Endothelial cell (in vitro differentiated cells): Measurements from ENCODE around the gene PIGX. TPM values are rescaled to one million over a fixed set of nuclear protein-coding genes. Genes with fewer than 3 reads are reported as not detected.

Experiments used
- DNase-seq: peaks from one replicate; pipeline ENCODE4 v3.0.0; 2021; ENCODE audit warnings: low spot score
- H3K27ac Mint-ChIP-seq: one replicate; pipeline ENCODE4 v1.8.0; 2021; ENCODE audit warnings: mixed read lengths, inconsistent platforms; ENCODE audit not compliant: unreplicated experiment
- H3K27me3 Mint-ChIP-seq: one replicate; pipeline ENCODE4 v1.8.0; 2021; ENCODE audit warnings: mild to moderate bottlenecking, moderate library complexity, mixed read lengths, inconsistent platforms; ENCODE audit not compliant: unreplicated experiment
- H3K36me3 Mint-ChIP-seq: one replicate; pipeline ENCODE4 v1.8.0; 2021; ENCODE audit warnings: mild to moderate bottlenecking, low read depth, mixed read lengths, inconsistent platforms; ENCODE audit not compliant: unreplicated experiment
- H3K4me1 Mint-ChIP-seq: one replicate; pipeline ENCODE4 v1.8.0; 2021; ENCODE audit warnings: mild to moderate bottlenecking, mixed read lengths, inconsistent platforms; ENCODE audit not compliant: unreplicated experiment
- H3K4me3 Mint-ChIP-seq: one replicate; pipeline ENCODE4 v1.8.0; 2021; ENCODE audit warnings: mild to moderate bottlenecking, mixed read lengths, inconsistent platforms; ENCODE audit not compliant: unreplicated experiment
- H3K9me3 Mint-ChIP-seq: one replicate; pipeline ENCODE4 v1.8.0; 2021; ENCODE audit warnings: mixed read lengths, inconsistent platforms; ENCODE audit not compliant: unreplicated experiment
- total RNA-seq: library from RNA; stranded (reverse); fragmentation: NEBNext Ultra II Directional; extraction: Animal tissue kit (Norgen Biotek cat#: 25700); gene quantifications from one replicate; pipeline ENCODE4 v1.2.1, GENCODE V29; 2021; ENCODE audit not compliant: unreplicated experiment
- TF ChIP-seq, protein P1 (sequence below): fragments of 200-600 bp; sonication (generic); IDR thresholded peaks from one replicate; pipeline ENCODE4 v1.5.0; 2021; ENCODE audit warnings: antibody characterized with exemption; ENCODE audit not compliant: unreplicated experiment

PIGX gene
- total RNA-seq, 1 donor from 2014 or later, result 35.7 TPM

DNA sequence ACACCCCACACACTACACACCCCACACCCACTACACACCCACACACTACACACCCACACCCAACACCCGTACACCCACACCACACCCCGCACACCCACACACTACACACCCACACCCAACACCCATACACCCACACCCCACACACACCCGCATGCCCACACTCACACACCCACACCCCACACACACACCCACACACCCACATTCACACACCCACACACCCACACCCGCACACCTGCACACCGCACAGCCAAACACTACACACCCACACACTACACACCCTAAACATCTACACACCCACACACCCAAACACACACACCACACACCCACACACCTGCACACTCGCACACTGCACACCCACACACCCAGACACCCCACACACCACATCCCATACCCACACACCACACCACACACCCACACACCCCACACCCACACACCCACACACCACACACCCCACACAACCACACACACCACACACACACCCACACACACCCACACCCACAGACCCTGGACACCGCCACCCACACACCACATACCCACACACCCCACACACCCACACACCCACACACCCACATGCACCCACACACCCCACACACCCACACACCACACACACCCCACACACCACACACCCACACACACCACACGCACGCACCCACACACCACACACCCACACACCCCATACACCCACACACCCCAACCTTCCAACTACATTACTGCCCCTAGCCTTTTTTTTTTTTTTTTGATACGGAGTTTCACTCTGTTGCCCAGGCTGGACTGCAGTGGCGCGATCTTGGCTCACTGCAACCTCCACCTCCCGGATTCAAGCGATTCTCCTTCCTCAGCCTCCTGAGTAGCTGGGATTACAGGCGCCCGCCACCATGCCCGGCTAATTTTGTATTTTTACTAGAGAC is 17.0 kb upstream of the PIGX start:
- H3K27ac Mint-ChIP-seq, result no peak overlapping the region
- H3K4me1 Mint-ChIP-seq, result no peaks in the 10 kb centered on the region
- H3K36me3 Mint-ChIP-seq, result no peaks in the 10 kb centered on the region

DNA sequence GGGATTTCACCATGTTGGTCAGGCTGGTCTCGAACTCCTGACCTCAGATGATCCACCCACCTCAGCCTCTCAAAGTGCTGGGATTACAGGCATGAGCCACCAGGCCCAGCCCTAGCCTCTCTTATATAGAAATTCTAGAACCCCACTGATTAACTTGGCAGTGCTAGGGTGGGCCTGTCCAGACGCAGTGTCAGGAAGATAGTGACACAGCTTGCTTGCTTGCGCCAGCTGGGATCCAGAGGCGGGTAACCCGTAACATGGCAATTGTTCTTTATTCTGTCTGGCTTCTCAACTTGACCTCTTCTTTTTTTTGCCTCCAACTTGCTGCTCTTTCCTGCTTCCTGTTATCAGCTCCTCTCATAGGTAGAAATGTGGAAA is 16.3 kb upstream of the PIGX start:
- no peak overlapping the region for H3K27ac Mint-ChIP-seq

More for the DNA sequence above, 17.0 kb upstream of the PIGX start:
- H3K27me3 Mint-ChIP-seq, result no peaks in the 10 kb centered on the region
- TF ChIP-seq, protein P1, sequence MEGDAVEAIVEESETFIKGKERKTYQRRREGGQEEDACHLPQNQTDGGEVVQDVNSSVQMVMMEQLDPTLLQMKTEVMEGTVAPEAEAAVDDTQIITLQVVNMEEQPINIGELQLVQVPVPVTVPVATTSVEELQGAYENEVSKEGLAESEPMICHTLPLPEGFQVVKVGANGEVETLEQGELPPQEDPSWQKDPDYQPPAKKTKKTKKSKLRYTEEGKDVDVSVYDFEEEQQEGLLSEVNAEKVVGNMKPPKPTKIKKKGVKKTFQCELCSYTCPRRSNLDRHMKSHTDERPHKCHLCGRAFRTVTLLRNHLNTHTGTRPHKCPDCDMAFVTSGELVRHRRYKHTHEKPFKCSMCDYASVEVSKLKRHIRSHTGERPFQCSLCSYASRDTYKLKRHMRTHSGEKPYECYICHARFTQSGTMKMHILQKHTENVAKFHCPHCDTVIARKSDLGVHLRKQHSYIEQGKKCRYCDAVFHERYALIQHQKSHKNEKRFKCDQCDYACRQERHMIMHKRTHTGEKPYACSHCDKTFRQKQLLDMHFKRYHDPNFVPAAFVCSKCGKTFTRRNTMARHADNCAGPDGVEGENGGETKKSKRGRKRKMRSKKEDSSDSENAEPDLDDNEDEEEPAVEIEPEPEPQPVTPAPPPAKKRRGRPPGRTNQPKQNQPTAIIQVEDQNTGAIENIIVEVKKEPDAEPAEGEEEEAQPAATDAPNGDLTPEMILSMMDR, result no peak
- DNase-seq, result no peak
- H3K4me3 Mint-ChIP-seq, result no peak overlapping the region
- no peaks in the 10 kb centered on the region for H3K9me3 Mint-ChIP-seq

DNA sequence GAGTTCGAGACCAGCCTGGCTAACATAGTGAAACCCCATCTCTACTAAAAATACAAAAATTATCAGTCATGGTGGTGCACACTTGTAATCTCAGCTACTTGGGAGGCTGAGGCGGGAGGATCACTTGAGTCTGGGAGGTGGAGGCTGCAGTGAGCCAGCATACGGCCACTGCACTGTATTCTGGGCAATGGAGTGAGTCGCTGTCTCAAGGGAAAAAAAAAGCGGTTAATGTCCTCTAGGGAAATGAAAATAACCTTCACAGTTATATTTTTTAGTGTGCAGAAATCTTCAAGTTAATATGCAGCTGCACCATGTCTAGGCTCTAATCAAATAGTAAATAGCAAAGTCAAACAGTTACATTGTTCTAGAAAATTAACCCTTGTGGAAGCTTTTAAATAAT is 14.9 kb upstream of the PIGX start:
- TF ChIP-seq, protein P1, result no peak

More for the DNA sequence above, 16.3 kb upstream of the PIGX start:
- H3K36me3 Mint-ChIP-seq, result no peaks in the 10 kb centered on the region
- H3K27me3 Mint-ChIP-seq, result no peaks in the 10 kb centered on the region
- H3K9me3 Mint-ChIP-seq, result no peaks in the 10 kb centered on the region
- TF ChIP-seq, protein P1, result no peak
- DNase-seq, result no peak
- no peaks in the 10 kb centered on the region for H3K4me1 Mint-ChIP-seq
- H3K4me3 Mint-ChIP-seq, result no peak overlapping the region

DNA sequence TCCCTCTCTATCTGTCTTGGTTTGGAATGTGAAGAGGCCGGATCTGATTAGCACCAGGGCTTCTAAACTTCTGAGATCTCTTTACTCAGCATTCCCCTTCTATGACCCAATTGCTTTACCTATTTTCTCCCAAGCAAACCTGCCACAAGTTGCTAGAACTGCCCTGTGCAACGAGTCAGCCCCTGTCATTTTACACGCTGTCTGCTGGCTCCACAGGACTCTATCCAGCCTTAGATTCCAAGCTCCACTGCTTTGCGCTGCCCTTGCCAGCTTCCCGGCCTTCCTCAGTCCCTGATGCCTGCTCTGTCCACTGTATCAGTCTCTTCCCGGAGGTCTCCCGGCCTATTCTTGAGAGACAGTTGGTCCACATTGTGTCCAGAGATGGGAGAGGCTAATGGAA is 12.4 kb upstream of the PIGX start:
- H3K4me3 Mint-ChIP-seq, result no peak overlapping the region
- TF ChIP-seq, protein P1, result no peak
- no peak for DNase-seq
- no peak overlapping the region for H3K27ac Mint-ChIP-seq
- H3K36me3 Mint-ChIP-seq, result no peaks in the 10 kb centered on the region
- peaks cover 4% of the 10 kb centered on the region for H3K4me1 Mint-ChIP-seq
- H3K9me3 Mint-ChIP-seq, result no peaks in the 10 kb centered on the region
- H3K27me3 Mint-ChIP-seq, result no peaks in the 10 kb centered on the region

More for the DNA sequence above, 14.9 kb upstream of the PIGX start:
- H3K36me3 Mint-ChIP-seq, result no peaks in the 10 kb centered on the region
- no peak overlapping the region for H3K27ac Mint-ChIP-seq
- H3K27me3 Mint-ChIP-seq, result no peaks in the 10 kb centered on the region
- no peak for DNase-seq
- no peak overlapping the region for H3K4me3 Mint-ChIP-seq
- H3K9me3 Mint-ChIP-seq, result no peaks in the 10 kb centered on the region
- no peaks in the 10 kb centered on the region for H3K4me1 Mint-ChIP-seq

DNA sequence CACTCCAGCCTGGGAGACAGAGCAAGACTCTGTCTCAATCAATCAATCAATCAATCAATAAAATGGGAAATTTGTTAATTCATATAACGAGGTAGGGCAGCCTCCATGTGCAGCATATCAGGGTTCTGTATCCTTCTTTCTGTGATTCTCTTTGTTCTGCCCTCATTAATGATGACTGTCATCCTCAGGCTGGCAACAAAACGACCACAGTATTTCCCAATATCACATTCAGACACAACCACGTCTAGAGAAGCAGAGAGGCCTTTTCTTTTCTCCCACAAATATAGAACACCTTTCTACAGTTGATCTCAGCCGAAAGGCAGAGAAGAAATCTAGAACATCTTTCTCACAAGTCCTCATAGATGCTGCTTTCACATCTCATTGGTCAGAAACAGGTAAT is 11.4 kb upstream of the PIGX start:
- Mint-ChIP-seq H3K36me3 (no peaks in the 10 kb centered on the region), H3K4me1 (peaks cover 4% of the 10 kb centered on the region), H3K27me3 (no peaks in the 10 kb centered on the region), H3K27ac (no peak overlapping the region), H3K9me3 (no peaks in the 10 kb centered on the region), H3K4me3 (no peak overlapping the region)
- TF ChIP-seq, protein P1, result no peak
- DNase-seq, result no peak
